ENCODE results near the gene AGPAT4. TPM values are rescaled to one million over a fixed set of nuclear protein-coding genes. Genes with fewer than 3 reads are reported as not detected.

Gene AGPAT4
- total and polyA plus RNA-seq, 2 donors (not counting 3 experiments of a cell fraction or from before 2014, with no cell fraction given) = 10.2 to 15.2 TPM

GRCh38 chr6:161232010-161232409 is 41.9 kb downstream of the AGPAT4 start:
- BruUV-seq (replicated peaks) = no TSS peak
- dilution Hi-C loops (cut with MboI; ENCODE audit: extremely low pct_ligation_motif_present, low sequenced_read_pairs) = no loop called here
- POLR2A ChIA-PET = no interaction called here
- Histone ChIP-seq H3K4me1 (ENCODE audit: control insufficient read depth, extremely low read depth, insufficient read depth, low read length) (peaks cover 29% of the 10 kb centered on the region), H4K20me1 (replicated peaks; ENCODE audit: control insufficient read depth, extremely low read depth, insufficient read depth, low read length) (no peaks in the 10 kb centered on the region), H2AFZ (ENCODE audit: low read depth, low read length) (no peak overlapping the region), H3K27me3 (ENCODE audit: control insufficient read depth in 2 of 2, insufficient read depth in 2 of 2, low read length in 2 of 2) (no peaks in the 10 kb centered on the region), H3K4me3 (replicated peaks in 1 of 3; ENCODE audit: insufficient read depth in 1 of 3, low read depth in 1 of 3, low read length in 3 of 3) (no peak overlapping the region), H3K36me3 (ENCODE audit: control insufficient read depth in 2 of 2, extremely low read depth in 1 of 2, insufficient read depth in 2 of 2, low read length in 2 of 2) (no peaks in the 10 kb centered on the region), H3K79me2 (ENCODE audit: control insufficient read depth, insufficient read depth, low read length) (no peaks in the 10 kb centered on the region), H3K9me3 (replicated peaks; ENCODE audit: control insufficient read depth, insufficient read depth, low read length) (no peaks in the 10 kb centered on the region), H3K9ac (replicated peaks; ENCODE audit: extremely low read depth, insufficient read depth, low read length) (no peak overlapping the region), H3K4me2 (ENCODE audit: insufficient read depth, low read length) (no peak overlapping the region), H3K9me1 (replicated peaks; ENCODE audit: control insufficient read depth, extremely low read depth, insufficient read depth, low read length) (no peaks in the 10 kb centered on the region), H3K27ac (ENCODE audit: insufficient read depth, low read depth, low read length) (no peak overlapping the region)
- no peak for TF ChIP-seq GATA2 (IDR thresholded peaks at IDR 0.05; ENCODE audit: insufficient read depth, insufficient read length, low read depth, low read length)
- TF ChIP-seq MYC (IDR thresholded peaks at IDR 0.05; ENCODE audit: low read depth, low read length) = no peak
- TF ChIP-seq EZH2 (IDR thresholded peaks at IDR 0.05; ENCODE audit: borderline replicate concordance, low read depth, low read length, severe bottlenecking) = no peak
- no peak for TF ChIP-seq POLR2A (IDR thresholded peaks at IDR 0.05; ENCODE audit: low read depth, low read length)
- TF ChIP-seq JUN (IDR thresholded peaks at IDR 0.05; ENCODE audit: borderline replicate concordance, insufficient read depth, insufficient read length, low read depth) = no peak
- TF ChIP-seq MAX (IDR thresholded peaks at IDR 0.05; ENCODE audit: insufficient read depth, insufficient read length) = no peak
- no peak for TF ChIP-seq FOS (IDR thresholded peaks at IDR 0.05; ENCODE audit: borderline replicate concordance, insufficient read depth, low read length)
- no peak for TF ChIP-seq CTCF (IDR thresholded peaks at IDR 0.05; ENCODE audit: extremely low read depth in 1 of 2, insufficient read depth in 1 of 2, low read depth in 1 of 2, low read length in 2 of 2)
- no peak for TF ChIP-seq POLR2AphosphoS5 (IDR thresholded peaks at IDR 0.05; ENCODE audit: insufficient read depth, low read depth, low read length)
- CTCF ChIA-PET = no interaction called here
- no peak for FAIRE-seq
- intact Hi-C loops (cut with micrococcal nuclease) = no loop called here
- no peak for DNase-seq (ENCODE audit: low read depth, low spot score)
